IMR-90 (cell line): ENCODE results near the gene CCDC136.

Experiments
- CTCF ChIP-seq: conservative IDR thresholded peaks from 2 replicates; pipeline ENCODE4 v1.5.1; 2012; ENCODE audit warnings: mild to moderate bottlenecking, low read depth, low read length, improper control_type of control experiment
- MAZ ChIP-seq: IDR thresholded peaks from 2 replicates; pipeline ENCODE4 v1.6.1; 2012; ENCODE audit warnings: low read depth, mild to moderate bottlenecking, low read length, improper control_type of control experiment, moderate library complexity, borderline replicate concordance
- POLR2A ChIP-seq: IDR thresholded peaks from 2 replicates; pipeline ENCODE4 v1.6.1; 2012; ENCODE audit warnings: mild to moderate bottlenecking, low read depth, low read length
- RAD21 ChIP-seq: IDR thresholded peaks from 2 replicates; pipeline ENCODE4 v1.6.1; 2012; ENCODE audit warnings: low read length, improper control_type of control experiment
- SMC3 ChIP-seq: fragments of 150-350 bp; IDR thresholded peaks from 2 replicates; pipeline ENCODE4 v1.6.1; 2016; ENCODE audit warnings: low read depth, mild to moderate bottlenecking, antibody characterized with exemption, low read length, moderate library complexity
- USF2 ChIP-seq: fragments of 150-350 bp; IDR thresholded peaks from 2 replicates; pipeline ENCODE4 v1.6.1; 2017; ENCODE audit warnings: mild to moderate bottlenecking, antibody characterized with exemption, low read length, low read depth
- TF ChIP-seq, protein P1 (sequence below): fragments of 150-350 bp; IDR thresholded peaks from 2 replicates; pipeline ENCODE4 v1.6.1; 2016; ENCODE audit warnings: low read depth, mild to moderate bottlenecking, low read length, moderate library complexity, borderline replicate concordance

DNA sequence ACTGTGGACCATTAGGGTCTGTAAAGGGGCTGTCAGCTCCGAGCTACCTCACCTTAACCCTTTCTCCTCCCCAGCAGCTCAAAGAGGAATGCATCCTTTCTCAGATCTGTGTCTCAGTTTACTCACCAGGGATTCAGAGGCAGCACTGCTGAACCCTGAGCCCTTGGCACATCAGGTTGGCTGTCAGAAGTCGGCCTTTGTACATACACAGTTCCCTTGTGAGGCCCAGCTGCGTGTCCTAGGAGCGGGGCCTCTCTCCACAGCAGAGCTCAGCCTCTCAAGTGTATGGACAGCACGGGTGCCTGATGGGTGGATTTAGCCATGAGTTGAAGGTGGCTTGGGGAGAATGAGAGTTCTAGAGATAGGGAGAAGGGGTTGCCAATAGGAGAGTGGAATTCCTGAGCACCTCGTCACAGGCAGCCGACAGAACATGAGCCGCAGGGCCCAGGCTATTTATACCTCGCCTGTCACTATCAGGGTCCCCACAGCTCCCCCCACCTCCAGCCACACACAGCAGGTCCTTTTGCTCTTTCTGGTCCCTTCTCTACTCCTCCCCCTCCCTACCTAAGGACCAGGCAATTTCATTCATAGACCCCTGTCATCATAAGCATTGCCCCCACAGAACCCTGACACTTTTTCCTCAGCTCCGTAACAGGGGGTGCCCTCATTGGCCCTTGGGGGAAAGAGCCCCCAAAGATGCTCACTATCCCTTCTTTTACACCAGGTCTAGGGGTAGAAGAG lies 36.4 kb downstream of the CCDC136 start:
- TF ChIP-seq CTCF = no peak
- TF ChIP-seq RAD21 = peak; percentile 1; the same call in 1 of the 2 replicates
- peak; percentile 59; the same call in 1 of the 2 replicates for TF ChIP-seq POLR2A
- no peak for TF ChIP-seq USF2
- TF ChIP-seq, protein P1, sequence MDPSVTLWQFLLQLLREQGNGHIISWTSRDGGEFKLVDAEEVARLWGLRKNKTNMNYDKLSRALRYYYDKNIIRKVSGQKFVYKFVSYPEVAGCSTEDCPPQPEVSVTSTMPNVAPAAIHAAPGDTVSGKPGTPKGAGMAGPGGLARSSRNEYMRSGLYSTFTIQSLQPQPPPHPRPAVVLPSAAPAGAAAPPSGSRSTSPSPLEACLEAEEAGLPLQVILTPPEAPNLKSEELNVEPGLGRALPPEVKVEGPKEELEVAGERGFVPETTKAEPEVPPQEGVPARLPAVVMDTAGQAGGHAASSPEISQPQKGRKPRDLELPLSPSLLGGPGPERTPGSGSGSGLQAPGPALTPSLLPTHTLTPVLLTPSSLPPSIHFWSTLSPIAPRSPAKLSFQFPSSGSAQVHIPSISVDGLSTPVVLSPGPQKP = no peak
- no peak for TF ChIP-seq SMC3
- TF ChIP-seq MAZ = peak; percentile 43; the same call in 1 of the 2 replicates
